CD4-positive, alpha-beta T cell (primary cell): ENCODE results near the gene MBNL3. TPM values are rescaled to one million over a fixed set of nuclear protein-coding genes. Genes with fewer than 3 reads are reported as not detected.

Source experiments
- ATAC-seq: fragments of 200-7000 bp; cut with Tn5 transposase; one replicate; pipeline ENCODE4 v1.10.0; 2022; ENCODE audit warnings: mild to moderate bottlenecking; ENCODE audit not compliant: poor library complexity
- CTCF ChIA-PET: fragments of 350-600 bp; sonication (Branson Sonifier 250); formaldehyde crosslinking; loops from one replicate; lab custom pipeline; 2021; ENCODE audit warnings: antibody characterized with exemption, inconsistent platforms; lab: Charles Lee
- POLR2A ChIA-PET: fragments of 350-600 bp; sonication (Branson Sonifier 250); formaldehyde crosslinking; loops from one replicate; lab custom pipeline; 2021; ENCODE audit warnings: antibody characterized with exemption, inconsistent platforms; lab: Charles Lee
- DNase-seq, 14 experiments: peaks; one replicate each; pipeline ENCODE4 v3.0.0-alpha.2; 2013 to 2020; ENCODE audit warnings: mixed read lengths in 2 of 14
- H3K27ac ChIP-seq, 2 donors: one replicate each; pipeline versions ENCODE4 v1.5.1 to v1.7.0; 2013; ENCODE audit warnings: low read length in 2 of 2, low read depth in 1 of 2, mild to moderate bottlenecking in 1 of 2
- H3K27me3 ChIP-seq, 2 experiments: 1 replicate in 1 of 2; 2 replicates in 1 of 2; pipeline versions ENCODE4 v1.6.1 to v1.7.0; 2013; ENCODE audit warnings: low read length in 2 of 2, control low read depth in 1 of 2, mild to moderate bottlenecking in 1 of 2, moderate library complexity in 1 of 2; ENCODE audit not compliant: insufficient read depth in 2 of 2, control insufficient read depth in 1 of 2
- H3K36me3 ChIP-seq: one replicate; pipeline ENCODE4 v1.6.1; 2013; ENCODE audit warnings: low read length, control low read depth; ENCODE audit not compliant: insufficient read depth
- H3K4me1 ChIP-seq: one replicate; pipeline ENCODE4 v1.6.1; 2013; ENCODE audit warnings: low read length, control low read depth; ENCODE audit not compliant: insufficient read depth
- H3K4me3 ChIP-seq: one replicate; pipeline ENCODE4 v1.5.1; 2013; ENCODE audit warnings: mild to moderate bottlenecking, low read length, moderate library complexity
- H3K9me3 ChIP-seq, 2 experiments: 1 replicate in 1 of 2; 2 replicates in 1 of 2; pipeline versions ENCODE4 v1.6.1 to v1.7.0; 2013; ENCODE audit warnings: low read length in 2 of 2, mild to moderate bottlenecking in 2 of 2, control low read depth in 1 of 2, moderate library complexity in 1 of 2; ENCODE audit not compliant: control insufficient read depth in 1 of 2, insufficient read depth in 1 of 2
- H3K27ac Mint-ChIP-seq: one replicate; pipeline ENCODE4 v1.8.0; 2020; ENCODE audit warnings: mixed read lengths
- H3K27me3 Mint-ChIP-seq: one replicate; pipeline ENCODE4 v1.8.0; 2021; ENCODE audit warnings: mixed read lengths
- H3K36me3 Mint-ChIP-seq: one replicate; pipeline ENCODE4 v1.8.0; 2021; ENCODE audit warnings: low read depth, mixed read lengths
- H3K4me1 Mint-ChIP-seq: one replicate; pipeline ENCODE4 v1.8.0; 2021; ENCODE audit warnings: low read depth, mixed read lengths
- H3K4me3 Mint-ChIP-seq: one replicate; pipeline ENCODE4 v1.8.0; 2020; ENCODE audit warnings: mild to moderate bottlenecking, mixed read lengths
- H3K9me3 Mint-ChIP-seq: one replicate; pipeline ENCODE4 v1.8.0; 2020; ENCODE audit warnings: mixed read lengths
- intact Hi-C, 2 experiments: fragments of 100-400 bp; cut with DNase I in 1 of 2; cut with micrococcal nuclease in 1 of 2; formaldehyde crosslinking; loops; one replicate each; pipeline versions ENCODE4 v1.15.1 to v1.9.0; 2023 to 2025; cut with DNase I, micrococcal nuclease
- total RNA-seq, 174 experiments: library from RNA in 2 of 174; stranded (reverse) in 2 of 174; gene quantifications; one replicate each; pipeline ENCODE4 v1.2.3 and lab custom pipeline; 2021 to 2026
- TF ChIP-seq, protein P1 (sequence below): fragments of 200-600 bp; IDR thresholded peaks from one replicate; pipeline ENCODE4 v1.8.0; 2022; ENCODE audit warnings: antibody characterized with exemption, mild to moderate bottlenecking

Gene MBNL3
- total RNA-seq, 2 experiments from 2014 or later = 19.0 to 19.4 TPM

DNA sequence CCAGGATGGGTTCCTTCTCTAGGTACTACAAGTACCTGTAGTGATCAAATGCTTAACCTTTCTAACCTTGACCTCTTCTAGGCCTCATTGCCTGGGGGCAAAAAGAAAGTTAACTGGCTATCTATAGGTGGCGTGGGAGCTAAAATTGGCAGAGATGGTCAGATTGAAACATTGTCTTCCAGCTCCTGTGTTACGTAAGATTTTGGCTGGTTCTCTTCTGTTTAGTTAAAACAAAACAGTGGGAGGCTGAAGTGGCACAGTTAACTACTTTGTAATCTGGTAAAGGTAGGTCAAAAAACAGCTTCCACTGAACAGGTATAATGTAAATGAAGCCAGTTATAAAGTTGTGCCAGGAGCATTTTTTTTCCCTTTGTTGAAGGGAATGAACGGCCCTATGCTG, 115.2 kb downstream of the MBNL3 start:
- Mint-ChIP-seq H3K27ac (no peak overlapping the region), H3K4me1 (no peaks in the 10 kb centered on the region), H3K36me3 (no peaks in the 10 kb centered on the region), H3K4me3 (no peak overlapping the region), H3K27me3 (no peaks in the 10 kb centered on the region), H3K9me3 (no peaks in the 10 kb centered on the region)
- Histone ChIP-seq H3K9me3 (no peaks in the 10 kb centered on the region), H3K27me3 (no peaks in the 10 kb centered on the region), H3K4me3 (no peak overlapping the region), H3K36me3 (no peaks in the 10 kb centered on the region), H3K27ac (no peak overlapping the region), H3K4me1 (no peaks in the 10 kb centered on the region)
- ChIA-PET CTCF (no interaction called here), POLR2A (no interaction called here)
- TF ChIP-seq, protein P1, sequence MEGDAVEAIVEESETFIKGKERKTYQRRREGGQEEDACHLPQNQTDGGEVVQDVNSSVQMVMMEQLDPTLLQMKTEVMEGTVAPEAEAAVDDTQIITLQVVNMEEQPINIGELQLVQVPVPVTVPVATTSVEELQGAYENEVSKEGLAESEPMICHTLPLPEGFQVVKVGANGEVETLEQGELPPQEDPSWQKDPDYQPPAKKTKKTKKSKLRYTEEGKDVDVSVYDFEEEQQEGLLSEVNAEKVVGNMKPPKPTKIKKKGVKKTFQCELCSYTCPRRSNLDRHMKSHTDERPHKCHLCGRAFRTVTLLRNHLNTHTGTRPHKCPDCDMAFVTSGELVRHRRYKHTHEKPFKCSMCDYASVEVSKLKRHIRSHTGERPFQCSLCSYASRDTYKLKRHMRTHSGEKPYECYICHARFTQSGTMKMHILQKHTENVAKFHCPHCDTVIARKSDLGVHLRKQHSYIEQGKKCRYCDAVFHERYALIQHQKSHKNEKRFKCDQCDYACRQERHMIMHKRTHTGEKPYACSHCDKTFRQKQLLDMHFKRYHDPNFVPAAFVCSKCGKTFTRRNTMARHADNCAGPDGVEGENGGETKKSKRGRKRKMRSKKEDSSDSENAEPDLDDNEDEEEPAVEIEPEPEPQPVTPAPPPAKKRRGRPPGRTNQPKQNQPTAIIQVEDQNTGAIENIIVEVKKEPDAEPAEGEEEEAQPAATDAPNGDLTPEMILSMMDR = no peak
- DNase-seq = no peak
- intact Hi-C loops = no loop called here
- no peak for ATAC-seq

DNA sequence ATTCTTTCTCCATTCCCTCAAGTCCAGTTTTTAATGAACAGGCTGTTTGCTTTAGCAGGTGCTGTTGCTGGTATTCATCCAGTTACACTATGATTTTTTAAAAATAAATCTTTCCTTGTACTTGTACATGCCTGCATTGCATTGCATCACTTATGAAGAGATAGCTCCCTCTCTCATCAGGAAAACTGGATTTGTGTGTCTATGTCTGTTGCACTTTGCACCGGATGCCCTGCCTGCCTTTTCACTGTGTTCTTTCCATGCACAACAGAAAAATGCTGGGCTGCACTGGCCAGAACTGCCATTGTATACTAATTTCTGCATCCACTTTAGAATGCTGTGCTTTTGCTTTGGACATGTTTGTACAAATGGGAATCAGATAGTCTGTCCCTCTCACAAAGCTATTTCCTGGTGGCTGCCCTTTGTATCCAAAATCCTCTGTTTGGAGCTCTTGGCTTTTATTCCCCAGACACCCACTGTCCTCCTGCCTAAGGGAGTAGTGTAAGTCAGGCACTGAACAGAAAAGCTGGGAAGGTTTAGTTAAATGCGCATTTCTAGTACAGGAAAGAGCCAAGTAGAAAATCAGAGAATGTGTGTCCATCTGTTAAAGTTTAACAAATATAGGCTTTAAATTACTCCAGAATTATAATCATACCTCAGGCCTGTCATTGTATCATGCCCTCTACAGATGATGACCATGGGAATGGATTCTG, 119.1 kb downstream of the MBNL3 start:
- H3K36me3 ChIP-seq = no peaks in the 10 kb centered on the region
- no peaks in the 10 kb centered on the region for H3K4me1 ChIP-seq
- Mint-ChIP-seq H3K36me3 (no peaks in the 10 kb centered on the region), H3K9me3 (no peaks in the 10 kb centered on the region), H3K27ac (no peak overlapping the region), H3K4me1 (no peaks in the 10 kb centered on the region), H3K27me3 (no peaks in the 10 kb centered on the region), H3K4me3 (no peak overlapping the region)
- no peak overlapping the region for H3K4me3 ChIP-seq
- ChIA-PET CTCF (no interaction called here), POLR2A (no interaction called here)
- DNase-seq (no peak), ATAC-seq (no peak)
- H3K9me3 ChIP-seq = no peaks in the 10 kb centered on the region
- no peaks in the 10 kb centered on the region for H3K27me3 ChIP-seq
- TF ChIP-seq, protein P1 = no peak
- no peak overlapping the region for H3K27ac ChIP-seq
- intact Hi-C loops = no loop called here

DNA sequence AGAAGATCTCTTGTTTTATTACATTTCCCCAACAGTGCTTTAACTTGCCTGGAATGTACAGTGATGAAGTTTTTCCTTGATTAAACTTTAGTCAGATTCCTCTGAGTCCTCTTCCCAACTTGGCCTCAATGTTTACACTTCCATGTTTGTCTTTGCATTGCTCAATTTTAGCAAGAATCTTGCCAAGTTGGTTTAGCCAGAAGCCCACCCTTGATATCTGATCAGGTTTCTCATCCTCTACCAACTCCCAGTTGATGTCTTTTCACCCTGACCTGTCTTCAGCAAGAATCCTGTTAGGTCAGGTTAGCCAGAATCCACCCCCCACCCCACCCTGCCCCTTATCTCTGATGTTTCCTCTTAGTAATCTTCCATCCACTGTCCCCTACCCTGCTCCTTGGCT, 120.9 kb downstream of the MBNL3 start:
- no peak overlapping the region for H3K4me3 ChIP-seq
- no peaks in the 10 kb centered on the region for H3K4me1 ChIP-seq
- no peaks in the 10 kb centered on the region for H3K27me3 Mint-ChIP-seq
- intact Hi-C loops = no loop called here
- no peaks in the 10 kb centered on the region for H3K9me3 ChIP-seq
- no peak for ATAC-seq
- H3K36me3 Mint-ChIP-seq = no peaks in the 10 kb centered on the region
- TF ChIP-seq, protein P1 = no peak
- CTCF ChIA-PET = no interaction called here
- H3K27ac ChIP-seq = no peak overlapping the region
- DNase-seq = no peak
- no peaks in the 10 kb centered on the region for H3K36me3 ChIP-seq
- H3K27me3 ChIP-seq = no peaks in the 10 kb centered on the region
- H3K9me3 Mint-ChIP-seq = no peaks in the 10 kb centered on the region
- H3K4me1 Mint-ChIP-seq = no peaks in the 10 kb centered on the region
- no peak overlapping the region for H3K4me3 Mint-ChIP-seq
- no peak overlapping the region for H3K27ac Mint-ChIP-seq
- POLR2A ChIA-PET = no interaction called here
